CD4-positive, alpha-beta memory T cell (primary cell): ENCODE data around the gene B4GALNT1. TPM values are rescaled to one million over a fixed set of nuclear protein-coding genes. Genes with fewer than 3 reads are reported as not detected.

Experiments
- CTCF ChIA-PET: fragments of 350-600 bp; sonication (Branson Sonifier 250); formaldehyde crosslinking; loops from one replicate; lab custom pipeline; 2021; ENCODE audit warnings: inconsistent platforms; ENCODE audit not compliant: partially characterized antibody; lab: Charles Lee
- POLR2A ChIA-PET: fragments of 350-600 bp; sonication (Branson Sonifier 250); formaldehyde crosslinking; loops from one replicate; lab custom pipeline; 2021; ENCODE audit not compliant: partially characterized antibody; lab: Charles Lee
- DNase-seq, 5 donors: peaks; one replicate each; pipeline versions ENCODE4 v3.0.0 to v3.0.0-alpha.2; 2020 to 2022; ENCODE audit warnings: mixed read lengths in 1 of 5
- H3K27ac ChIP-seq: one replicate; pipeline ENCODE4 v1.7.0; 2013; ENCODE audit warnings: low read depth, low read length
- H3K27me3 ChIP-seq: 2 replicates; pipeline ENCODE4 v1.7.0; 2013; ENCODE audit warnings: mild to moderate bottlenecking, low read length, moderate library complexity; ENCODE audit not compliant: insufficient read depth
- H3K36me3 ChIP-seq: 2 replicates; pipeline ENCODE4 v1.7.0; 2013; ENCODE audit warnings: mild to moderate bottlenecking, low read length, moderate library complexity; ENCODE audit not compliant: insufficient read depth
- H3K4me1 ChIP-seq: 2 replicates; pipeline ENCODE4 v1.7.0; 2013; ENCODE audit warnings: mild to moderate bottlenecking, low read length, moderate library complexity; ENCODE audit not compliant: insufficient read depth
- H3K4me3 ChIP-seq, 2 donors: one replicate each; pipeline ENCODE4 v1.7.0; 2013; ENCODE audit warnings: low read length in 2 of 2, mild to moderate bottlenecking in 1 of 2
- H3K9me3 ChIP-seq, 2 donors: one replicate each; pipeline ENCODE4 v1.7.0; 2013; ENCODE audit warnings: low read length in 2 of 2, control low read depth in 1 of 2; ENCODE audit not compliant: control insufficient read depth in 1 of 2
- H3K27ac Mint-ChIP-seq, 7 donors: one replicate each; pipeline ENCODE4 v1.8.0; 2020 to 2021; ENCODE audit warnings: mixed read lengths in 7 of 7, mild to moderate bottlenecking in 6 of 7, inconsistent platforms in 3 of 7, moderate library complexity in 3 of 7
- H3K27me3 Mint-ChIP-seq, 2 donors: one replicate each; pipeline ENCODE4 v1.8.0; 2020 to 2021; ENCODE audit warnings: mixed read lengths in 2 of 2
- H3K36me3 Mint-ChIP-seq, 2 donors: one replicate each; pipeline ENCODE4 v1.8.0; 2020 to 2021; ENCODE audit warnings: mixed read lengths in 2 of 2, inconsistent platforms in 1 of 2, mild to moderate bottlenecking in 1 of 2
- H3K4me1 Mint-ChIP-seq, 4 donors: one replicate each; pipeline ENCODE4 v1.8.0; 2020 to 2021; ENCODE audit warnings: mixed read lengths in 4 of 4, mild to moderate bottlenecking in 1 of 4
- H3K4me3 Mint-ChIP-seq, 8 donors: one replicate each; pipeline ENCODE4 v1.8.0; 2020 to 2021; ENCODE audit warnings: mixed read lengths in 8 of 8, mild to moderate bottlenecking in 7 of 8, moderate library complexity in 6 of 8, inconsistent platforms in 3 of 8
- H3K9me3 Mint-ChIP-seq, 8 donors: one replicate each; pipeline ENCODE4 v1.8.0; 2020 to 2021; ENCODE audit warnings: mixed read lengths in 8 of 8, mild to moderate bottlenecking in 5 of 8, inconsistent platforms in 3 of 8, moderate library complexity in 1 of 8
- intact Hi-C: fragments of 100-400 bp; cut with micrococcal nuclease; formaldehyde crosslinking; loops from one replicate; pipeline ENCODE4 v1.15.1; 2023
- polyA plus RNA-seq, 2 donors: library from polyadenylated mRNA; unstranded; fragments of 300-500 nt; fragmentation: Illumina TruSeq; gene quantifications; one replicate each; pipeline ENCODE4 v1.2.3, GENCODE V29; 2021
- total RNA-seq, 2 experiments: library from RNA; stranded (reverse); gene quantifications; one replicate each; pipeline ENCODE4 v1.2.3, GENCODE V29; 2021

Gene B4GALNT1
- total and polyA plus RNA-seq, 4 experiments from 2014 or later = not detected

- no peaks in the 10 kb centered on the region for H3K36me3 Mint-ChIP-seq
- H3K27ac Mint-ChIP-seq = no peak overlapping the region
- Histone ChIP-seq H3K4me1 (peaks cover 18% of the 10 kb centered on the region), H3K9me3 (no peaks in the 10 kb centered on the region), H3K36me3 (no peaks in the 10 kb centered on the region), H3K27ac (no peak overlapping the region), H3K4me3 (no peak overlapping the region), H3K27me3 (peaks cover 59% of the 10 kb centered on the region)
- ChIA-PET POLR2A (no interaction called here), CTCF (interaction anchor here (1.0 to 10.7 kb wide), 4 partner anchors 9 to 46 kb away, joined by 3 to 124 read pairs (median 4); no protein-coding TSS in a partner anchor)
- intact Hi-C loops = no loop called here
- no peak for DNase-seq
- H3K9me3 Mint-ChIP-seq = no peaks in the 10 kb centered on the region
- peaks cover 63 to 71% of the 10 kb centered on the region in 2 donors for H3K27me3 Mint-ChIP-seq
- H3K4me3 Mint-ChIP-seq = peak overlapping the region in 1 of 8 donors; percentile 60
- peaks cover 10 to 24% (median 13%) of the 10 kb centered on the region in 4 donors for H3K4me1 Mint-ChIP-seq
Measured at GRCh38 chr12:57628280-57629191, 4.5 kb downstream of the B4GALNT1 start.

GRCh38 chr12:57627501-57628279 is 5.3 kb downstream of the B4GALNT1 start:
- Histone ChIP-seq H3K36me3 (no peaks in the 10 kb centered on the region), H3K9me3 (no peaks in the 10 kb centered on the region), H3K4me3 (no peak overlapping the region), H3K27ac (no peak overlapping the region), H3K27me3 (peaks cover 67% of the 10 kb centered on the region), H3K4me1 (peaks cover 14% of the 10 kb centered on the region)
- H3K27me3 Mint-ChIP-seq = peaks cover 71 to 73% of the 10 kb centered on the region in 2 donors
- H3K4me3 Mint-ChIP-seq = peak overlapping the region in 5 of 8 donors; percentile 13 to 60 (median 25)
- ChIA-PET CTCF (interaction anchor here (0.6 to 10.7 kb wide), 8 partner anchors 8 to 169 kb away, joined by 3 to 124 read pairs (median 4); partner anchors contain the start of gene OS9), POLR2A (interaction anchor here (0.7 to 1.0 kb wide), 2 partner anchors 11 to 113 kb away, joined by 3 read pairs; no protein-coding TSS in a partner anchor)
- H3K27ac Mint-ChIP-seq = no peak overlapping the region
- H3K9me3 Mint-ChIP-seq = no peaks in the 10 kb centered on the region
- DNase-seq = no peak
- H3K36me3 Mint-ChIP-seq = no peaks in the 10 kb centered on the region
- intact Hi-C loops = no loop called here
- peaks cover 5 to 19% (median 10%) of the 10 kb centered on the region in 4 donors for H3K4me1 Mint-ChIP-seq

- H3K4me3 Mint-ChIP-seq = peak overlapping the region in 6 of 8 donors; percentile 19 to 78 (median 57)
- H3K27me3 Mint-ChIP-seq = peaks cover 73 to 77% of the 10 kb centered on the region in 2 donors
- no peaks in the 10 kb centered on the region for H3K9me3 ChIP-seq
- peaks cover 71% of the 10 kb centered on the region for H3K27me3 ChIP-seq
- H3K4me3 ChIP-seq = no peak overlapping the region
- H3K27ac ChIP-seq = no peak overlapping the region
- H3K27ac Mint-ChIP-seq = no peak overlapping the region
- H3K4me1 Mint-ChIP-seq = peaks cover 6 to 20% (median 11%) of the 10 kb centered on the region in 4 donors
- no peaks in the 10 kb centered on the region for H3K9me3 Mint-ChIP-seq
- peaks cover 11% of the 10 kb centered on the region for H3K4me1 ChIP-seq
- no peak for DNase-seq
- intact Hi-C loops = no loop called here
- H3K36me3 Mint-ChIP-seq = no peaks in the 10 kb centered on the region
- ChIA-PET CTCF (interaction anchor here (0.6 to 10.7 kb wide), 6 partner anchors 11 to 168 kb away, joined by 3 to 124 read pairs (median 4); partner anchors contain the start of gene OS9), POLR2A (interaction anchor here (0.7 to 1.0 kb wide), 2 partner anchors 11 to 114 kb away, joined by 3 read pairs; no protein-coding TSS in a partner anchor)
- H3K36me3 ChIP-seq = no peaks in the 10 kb centered on the region
Measured at GRCh38 chr12:57626921-57627445, 6.0 kb downstream of the B4GALNT1 start.

DNA sequence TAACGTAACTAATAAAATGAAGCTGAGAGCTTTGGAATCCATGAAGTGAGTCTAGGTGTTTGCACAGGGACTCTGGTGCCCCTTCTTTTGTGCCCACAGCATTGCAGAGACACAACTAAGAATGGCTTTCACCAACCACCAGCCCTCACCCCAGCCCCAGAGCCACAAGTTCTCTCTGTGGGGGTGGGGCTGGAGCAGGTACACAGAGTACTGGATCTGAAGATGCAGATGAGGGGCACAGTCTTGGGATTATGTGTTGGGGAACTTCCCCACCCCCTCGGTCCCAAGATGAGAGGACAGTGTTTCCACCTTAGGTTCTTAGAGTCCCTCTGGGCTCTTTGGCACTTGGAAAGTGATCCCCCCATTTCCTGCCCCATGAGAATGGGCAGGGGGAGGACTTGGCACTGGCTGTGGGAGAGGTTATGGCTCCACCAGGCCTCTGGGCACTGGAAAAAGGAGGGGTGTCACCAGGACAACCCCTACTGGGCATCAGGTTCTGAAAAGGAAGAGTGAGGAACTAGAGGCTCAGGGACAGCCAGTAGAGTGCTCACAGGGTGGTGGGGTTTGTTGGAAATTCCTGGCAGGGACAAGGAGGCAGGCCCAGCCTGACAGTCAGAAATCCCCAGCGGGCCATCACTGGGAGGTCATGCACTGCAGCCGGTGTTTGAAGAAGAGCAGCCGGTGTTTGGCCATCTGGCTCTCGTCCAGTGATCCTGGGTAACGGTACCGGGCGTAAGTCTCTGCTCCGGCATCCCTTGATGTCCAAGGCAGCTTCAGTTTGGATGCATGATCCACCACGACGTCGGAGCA is 6.7 kb downstream of the B4GALNT1 start:
- H3K9me3 Mint-ChIP-seq = no peaks in the 10 kb centered on the region
- intact Hi-C loops = no loop called here
- H3K27me3 ChIP-seq = peaks cover 72% of the 10 kb centered on the region
- POLR2A ChIA-PET = no interaction called here
- H3K36me3 Mint-ChIP-seq = no peaks in the 10 kb centered on the region
- no peak overlapping the region for H3K27ac ChIP-seq
- H3K4me1 ChIP-seq = peaks cover 14% of the 10 kb centered on the region
- H3K9me3 ChIP-seq = no peaks in the 10 kb centered on the region
- H3K27ac Mint-ChIP-seq = peak overlapping the region in 1 of 7 donors; percentile 25
- peaks cover 73 to 79% of the 10 kb centered on the region in 2 donors for H3K27me3 Mint-ChIP-seq
- H3K4me3 Mint-ChIP-seq = peak overlapping the region in 1 of 8 donors; percentile 18
- peaks cover 9 to 23% (median 15%) of the 10 kb centered on the region in 4 donors for H3K4me1 Mint-ChIP-seq
- CTCF ChIA-PET = interaction anchor here (1.3 to 10.7 kb wide), 2 partner anchors 44 to 168 kb away, joined by 6 to 124 read pairs; no protein-coding TSS in a partner anchor
- H3K4me3 ChIP-seq = no peak overlapping the region
- no peaks in the 10 kb centered on the region for H3K36me3 ChIP-seq
- no peak for DNase-seq

GRCh38 chr12:57625261-57626032 is 7.6 kb downstream of the B4GALNT1 start:
- H3K27me3 Mint-ChIP-seq = peaks cover 77 to 82% of the 10 kb centered on the region in 2 donors
- intact Hi-C loops = no loop called here
- DNase-seq = no peak
- no peak overlapping the region for H3K4me3 ChIP-seq
- no peak overlapping the region for H3K27ac Mint-ChIP-seq
- ChIA-PET CTCF (interaction anchor here (1.0 to 10.7 kb wide), 3 partner anchors 8 to 167 kb away, joined by 4 to 124 read pairs (median 8); partner anchors contain the start of gene B4GALNT1), POLR2A (no interaction called here)
- peaks cover 16 to 32% (median 22%) of the 10 kb centered on the region in 4 donors for H3K4me1 Mint-ChIP-seq
- no peaks in the 10 kb centered on the region for H3K9me3 Mint-ChIP-seq
- H3K9me3 ChIP-seq = no peaks in the 10 kb centered on the region
- peaks cover 22% of the 10 kb centered on the region for H3K4me1 ChIP-seq
- H3K4me3 Mint-ChIP-seq = no peak overlapping the region
- H3K27me3 ChIP-seq = peaks cover 73% of the 10 kb centered on the region
- no peaks in the 10 kb centered on the region for H3K36me3 ChIP-seq
- H3K27ac ChIP-seq = no peak overlapping the region
- H3K36me3 Mint-ChIP-seq = no peaks in the 10 kb centered on the region
